Suprapubic skin (tissue), 4 donors: Measurements from ENCODE around the gene NKD2. TPM values are rescaled to one million over a fixed set of nuclear protein-coding genes. Genes with fewer than 3 reads are reported as not detected.
"Not testable (repeated sequence)": the region's sequence is repeated elsewhere in the genome, so short reads cannot be mapped to it uniquely, and the experiment has no call there.

Source experiments
- DNase-seq, 2 donors: peaks; one replicate each; pipeline ENCODE4 v3.0.0-alpha.2; 2019; ENCODE audit warnings: low spot score in 2 of 2
- H3K27ac ChIP-seq: fragments of 200-600 bp; sonication (generic); one replicate; pipeline ENCODE4 v1.5.1; 2019
- H3K27me3 ChIP-seq: fragments of 200-600 bp; sonication (generic); one replicate; pipeline ENCODE4 v1.5.1; 2019
- H3K36me3 ChIP-seq: fragments of 200-600 bp; sonication (generic); one replicate; pipeline ENCODE4 v1.5.1; 2019
- H3K4me1 ChIP-seq: fragments of 200-600 bp; sonication (generic); one replicate; pipeline ENCODE4 v1.5.1; 2019
- H3K4me3 ChIP-seq: fragments of 200-600 bp; sonication (generic); one replicate; pipeline ENCODE4 v1.5.1; 2019; ENCODE audit warnings: mild to moderate bottlenecking
- H3K9me3 ChIP-seq: fragments of 200-600 bp; sonication (generic); one replicate; pipeline ENCODE4 v1.5.1; 2019
- EP300 ChIP-seq: sonication (generic); formaldehyde crosslinking; IDR thresholded peaks from one replicate; pipeline ENCODE4 v1.6.1; 2017; ENCODE audit warnings: antibody characterized with exemption
- POLR2A ChIP-seq, 2 donors: fragments of 450-650 bp; IDR thresholded peaks; one replicate each; pipeline ENCODE4 v1.6.1; 2017; ENCODE audit warnings: antibody characterized with exemption in 2 of 2, mild to moderate bottlenecking in 2 of 2, moderate library complexity in 2 of 2
- POLR2AphosphoS5 ChIP-seq, 3 donors: sonication (generic); formaldehyde crosslinking; IDR thresholded peaks; one replicate each; pipeline ENCODE4 v1.6.1; 2017; ENCODE audit warnings: antibody characterized with exemption in 3 of 3
- WGBS: methylation state at CpG from one replicate; pipeline ENCODE4 v1.1.5; 2018; 5-methylcytosine and 5-hydroxymethylcytosine counted together
- total RNA-seq, 4 donors: library from RNA; depleted of rRNA; stranded (reverse); fragments of >200 nt; gene quantifications; one replicate each; pipeline ENCODE4 v1.1.0, GENCODE V29; 2016
- TF ChIP-seq, protein P1 (sequence below), 2 donors: fragments of 200-600 bp in 1 of 2; fragments of 450-650 bp in 1 of 2; sonication (generic) in 1 of 2; IDR thresholded peaks; one replicate each; pipeline ENCODE4 v1.5.1; 2016 to 2019; ENCODE audit warnings: antibody characterized with exemption in 2 of 2, mild to moderate bottlenecking in 1 of 2, moderate library complexity in 1 of 2

NKD2 gene
- total RNA-seq, 4 donors from 2014 or later, result 7.9 to 13.0 (median 10.6) TPM

DNA sequence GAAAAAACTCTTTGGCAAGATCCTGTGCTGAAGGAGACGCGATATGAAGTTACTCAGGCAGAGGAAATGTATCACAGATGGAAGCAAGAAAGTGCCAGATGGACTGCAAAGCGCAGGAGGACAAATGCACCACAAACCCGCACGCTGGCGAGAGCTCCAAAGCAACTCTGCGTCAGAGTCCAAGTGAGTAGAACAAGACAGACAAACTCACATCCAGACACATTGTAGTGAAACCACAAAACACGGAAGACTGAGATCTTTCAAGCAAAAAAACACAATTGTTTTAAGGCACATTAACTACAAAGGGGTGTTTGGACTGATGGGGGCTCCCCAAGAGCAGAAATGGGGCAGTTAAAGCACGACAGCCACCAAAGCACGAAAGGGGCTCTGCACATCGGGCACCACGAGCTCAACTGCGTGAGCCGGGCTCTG is 39.2 kb upstream of the NKD2 start:
- Histone ChIP-seq H3K27me3 (peaks cover 38% of the 10 kb centered on the region), H3K4me1 (peaks cover 1% of the 10 kb centered on the region), H3K36me3 (no peaks in the 10 kb centered on the region), H3K9me3 (no peaks in the 10 kb centered on the region), H3K4me3 (no peak overlapping the region), H3K27ac (no peak overlapping the region)
- TF ChIP-seq EP300 (no peak), POLR2AphosphoS5 (IDR thresholded peaks at IDR 0.05) (no peak), POLR2A (IDR thresholded peaks at IDR 0.05) (no peak)
- TF ChIP-seq, protein P1, sequence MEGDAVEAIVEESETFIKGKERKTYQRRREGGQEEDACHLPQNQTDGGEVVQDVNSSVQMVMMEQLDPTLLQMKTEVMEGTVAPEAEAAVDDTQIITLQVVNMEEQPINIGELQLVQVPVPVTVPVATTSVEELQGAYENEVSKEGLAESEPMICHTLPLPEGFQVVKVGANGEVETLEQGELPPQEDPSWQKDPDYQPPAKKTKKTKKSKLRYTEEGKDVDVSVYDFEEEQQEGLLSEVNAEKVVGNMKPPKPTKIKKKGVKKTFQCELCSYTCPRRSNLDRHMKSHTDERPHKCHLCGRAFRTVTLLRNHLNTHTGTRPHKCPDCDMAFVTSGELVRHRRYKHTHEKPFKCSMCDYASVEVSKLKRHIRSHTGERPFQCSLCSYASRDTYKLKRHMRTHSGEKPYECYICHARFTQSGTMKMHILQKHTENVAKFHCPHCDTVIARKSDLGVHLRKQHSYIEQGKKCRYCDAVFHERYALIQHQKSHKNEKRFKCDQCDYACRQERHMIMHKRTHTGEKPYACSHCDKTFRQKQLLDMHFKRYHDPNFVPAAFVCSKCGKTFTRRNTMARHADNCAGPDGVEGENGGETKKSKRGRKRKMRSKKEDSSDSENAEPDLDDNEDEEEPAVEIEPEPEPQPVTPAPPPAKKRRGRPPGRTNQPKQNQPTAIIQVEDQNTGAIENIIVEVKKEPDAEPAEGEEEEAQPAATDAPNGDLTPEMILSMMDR (IDR thresholded peaks at IDR 0.05), result no peak
- 60% methylated on average over 14 of the region's 14 CpGs for WGBS
- no peak for DNase-seq

DNA sequence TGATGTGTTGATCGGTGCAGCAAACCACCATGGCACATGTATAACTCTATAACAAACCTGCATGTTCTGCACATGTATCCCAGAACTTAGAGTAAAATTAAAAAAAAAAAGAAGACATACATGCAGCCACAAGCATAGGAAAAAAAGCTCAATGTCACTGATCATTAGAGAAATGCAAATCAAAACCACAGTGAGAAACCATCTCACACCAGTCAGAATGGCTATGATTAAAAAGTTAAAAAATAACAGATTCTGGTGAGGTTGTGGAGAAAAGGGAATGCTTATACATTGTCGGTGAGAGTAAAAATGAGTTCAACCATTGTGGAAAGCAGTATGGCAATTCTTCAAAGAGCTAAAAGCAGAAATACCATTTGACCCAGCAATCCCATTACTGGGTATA is 36.0 kb upstream of the NKD2 start:
- H3K27me3 ChIP-seq, result peaks cover 22% of the 10 kb centered on the region
- not testable (repeated sequence) for H3K4me3 ChIP-seq, H3K4me1 ChIP-seq, H3K9me3 ChIP-seq, H3K36me3 ChIP-seq, H3K27ac ChIP-seq, DNase-seq
- 70% methylated on average over 2 of the region's 2 CpGs for WGBS

DNA sequence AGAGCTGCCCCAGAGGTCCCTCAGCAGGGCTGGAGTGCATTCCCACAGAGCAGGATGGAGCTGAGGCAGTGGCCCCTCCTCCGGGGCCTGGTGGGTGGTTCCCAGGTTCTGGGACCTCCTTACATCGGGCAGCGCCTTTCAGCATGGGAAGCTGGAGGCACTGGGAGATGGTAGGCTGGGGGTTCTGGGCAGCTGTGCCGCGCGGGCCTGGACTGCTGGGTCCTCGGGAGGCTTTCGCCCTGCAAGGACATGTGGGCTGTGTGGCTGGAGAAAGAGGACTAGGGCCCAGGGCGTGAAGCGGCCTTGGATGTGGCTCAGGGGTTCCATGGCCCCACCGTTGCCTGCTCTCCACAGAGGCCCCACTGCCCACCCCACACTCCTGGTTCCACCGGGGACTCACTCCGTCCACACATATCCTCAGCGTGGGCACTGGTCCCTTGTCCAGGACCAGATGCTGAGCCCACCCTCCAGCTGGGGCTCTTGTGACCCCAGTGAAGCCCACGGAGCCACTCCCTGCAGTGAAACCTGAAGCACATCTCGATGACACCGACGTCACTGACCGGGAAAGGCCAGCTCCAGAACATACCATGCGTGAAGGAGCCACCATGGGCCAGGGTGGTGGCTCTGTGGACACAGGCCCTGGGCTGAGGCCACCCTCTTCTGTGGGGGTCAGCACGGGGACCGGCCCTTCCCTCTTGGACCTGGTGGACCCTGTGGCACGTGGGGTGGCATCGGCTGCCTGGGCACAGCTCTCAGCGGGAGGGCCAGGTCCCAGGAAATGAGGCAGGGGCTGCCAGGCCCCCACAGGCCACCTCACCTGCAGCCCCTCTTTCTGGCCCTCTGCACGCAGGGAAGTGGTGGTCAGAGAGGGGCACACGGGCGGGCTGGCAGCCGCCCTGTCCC is 31.5 kb upstream of the NKD2 start:
- 93% methylated on average over 14 of the region's 29 CpGs for WGBS
- DNase-seq, result peak in 1 of 2 donors; percentile 73
- Histone ChIP-seq H3K4me1 (peaks cover 13% of the 10 kb centered on the region), H3K27ac (no peak overlapping the region), H3K27me3 (peaks cover 8% of the 10 kb centered on the region), H3K9me3 (no peaks in the 10 kb centered on the region), H3K4me3 (no peak overlapping the region), H3K36me3 (no peaks in the 10 kb centered on the region)
- TF ChIP-seq POLR2A (IDR thresholded peaks at IDR 0.05), result no peak
- TF ChIP-seq EP300, result no peak
- TF ChIP-seq POLR2AphosphoS5 (IDR thresholded peaks at IDR 0.05), result no peak
- TF ChIP-seq, protein P1 (IDR thresholded peaks at IDR 0.05), result no peak

DNA sequence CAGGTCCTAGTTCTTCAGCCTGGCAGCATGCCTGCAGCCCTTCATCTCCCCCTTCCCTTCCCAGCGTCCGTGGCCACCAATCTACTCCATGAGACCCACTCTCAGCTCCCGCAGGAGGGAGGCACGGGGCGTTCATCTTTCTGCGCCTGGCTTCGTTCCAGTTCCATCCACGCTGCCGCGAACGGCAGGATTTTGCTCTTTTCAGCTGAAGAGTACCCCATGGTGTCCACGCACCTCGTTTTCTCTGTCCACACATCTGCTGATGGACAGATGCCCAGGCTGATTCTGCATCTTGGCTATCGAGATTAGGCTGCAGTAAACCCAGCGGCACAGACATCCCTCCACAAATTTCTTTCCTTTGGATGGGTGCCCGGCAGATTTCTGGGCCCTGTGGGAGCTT is 30.5 kb upstream of the NKD2 start:
- TF ChIP-seq POLR2A (IDR thresholded peaks at IDR 0.05) (no peak), EP300 (no peak), POLR2AphosphoS5 (IDR thresholded peaks at IDR 0.05) (no peak)
- TF ChIP-seq, protein P1 (IDR thresholded peaks at IDR 0.05), result no peak
- WGBS, result 78% methylated on average over 16 of the region's 16 CpGs
- H3K27ac ChIP-seq, result no peak overlapping the region
- H3K36me3 ChIP-seq, result no peaks in the 10 kb centered on the region
- peaks cover 13% of the 10 kb centered on the region for H3K4me1 ChIP-seq
- no peaks in the 10 kb centered on the region for H3K9me3 ChIP-seq
- H3K27me3 ChIP-seq, result peaks cover 8% of the 10 kb centered on the region
- H3K4me3 ChIP-seq, result no peak overlapping the region
- DNase-seq, result peak in 1 of 2 donors; percentile 49

DNA sequence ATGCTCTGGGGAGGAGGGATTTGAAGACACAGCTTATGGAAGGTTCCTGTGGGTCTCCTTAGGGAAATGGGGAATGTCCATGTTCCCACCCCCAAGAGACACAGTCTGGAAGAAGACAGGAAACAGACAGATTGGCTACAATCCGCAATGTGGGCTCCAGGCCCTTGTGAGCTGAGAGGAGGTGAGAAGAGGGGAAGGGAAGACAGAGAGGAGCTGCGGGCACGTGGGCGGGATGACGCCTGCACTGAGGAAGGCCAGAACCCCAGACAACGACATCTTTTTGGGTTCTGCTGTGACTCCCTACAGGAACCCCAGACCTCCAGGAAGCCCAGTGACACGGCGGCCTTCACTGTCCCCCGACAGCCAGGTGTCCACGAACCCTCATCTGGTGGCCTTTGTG is 29.9 kb upstream of the NKD2 start:
- H3K27ac ChIP-seq, result no peak overlapping the region
- no peaks in the 10 kb centered on the region for H3K9me3 ChIP-seq
- peaks cover 8% of the 10 kb centered on the region for H3K27me3 ChIP-seq
- WGBS, result 70% methylated on average over 6 of the region's 10 CpGs
- H3K36me3 ChIP-seq, result no peaks in the 10 kb centered on the region
- peaks cover 13% of the 10 kb centered on the region for H3K4me1 ChIP-seq
- H3K4me3 ChIP-seq, result no peak overlapping the region
- no peak for TF ChIP-seq POLR2AphosphoS5 (IDR thresholded peaks at IDR 0.05)
- TF ChIP-seq EP300, result no peak
- DNase-seq, result peak in 1 of 2 donors; percentile 57

GRCh38 chr5:979100-979817 is 29.3 kb upstream of the NKD2 start:
- Histone ChIP-seq H3K9me3 (no peaks in the 10 kb centered on the region), H3K27ac (no peak overlapping the region), H3K4me3 (no peak overlapping the region), H3K4me1 (peaks cover 13% of the 10 kb centered on the region), H3K36me3 (no peaks in the 10 kb centered on the region), H3K27me3 (peaks cover 8% of the 10 kb centered on the region)
- peak in 1 of 2 donors; percentile 70 for DNase-seq
- TF ChIP-seq, protein P1 (IDR thresholded peaks at IDR 0.05), result no peak
- TF ChIP-seq POLR2A (IDR thresholded peaks at IDR 0.05), result no peak
- no peak for TF ChIP-seq POLR2AphosphoS5 (IDR thresholded peaks at IDR 0.05)
- TF ChIP-seq EP300, result no peak
- 95% methylated on average over 4 of the region's 24 CpGs for WGBS
